Endothelial cell of umbilical vein (primary cell): ENCODE measurements around the gene CENPP. TPM values are rescaled to one million over a fixed set of nuclear protein-coding genes. Genes with fewer than 3 reads are reported as not detected.

Experiments used
- BruUV-seq: library from RNA; stranded (reverse); fragments of 400-500 nt; replicated peaks from 2 replicates; lab custom pipeline; 2021; lab: Mats Ljungman, UMichigan
- CTCF ChIA-PET: fragments of 300-600, 350-600 bp; sonication (Branson Sonifier 250); formaldehyde crosslinking; loops from one replicate; lab custom pipeline; 2021; ENCODE audit warnings: antibody characterized with exemption, inconsistent platforms; lab: Charles Lee
- POLR2A ChIA-PET: fragments of 300-600, 350-600 bp; sonication (Branson Sonifier 250); formaldehyde crosslinking; loops from one replicate; lab custom pipeline; 2021; ENCODE audit warnings: antibody characterized with exemption, inconsistent platforms; lab: Charles Lee
- DNase-seq: peaks from one replicate; pipeline ENCODE4 v3.0.0-alpha.2; 2011; ENCODE audit warnings: low read depth, low spot score
- FAIRE-seq: peaks from 2 replicates; lab custom pipeline; 2011; peaks lifted over from hg19 to GRCh38; lab: Jason Lieb, UNC
- H2AFZ ChIP-seq: 2 replicates; pipeline ENCODE4 v1.6.0; 2012; ENCODE audit warnings: low read depth, low read length, control low read depth, inconsistent platforms
- H3K27ac ChIP-seq: 2 replicates; pipeline ENCODE4 v1.5.1; 2011; ENCODE audit warnings: low read depth, mild to moderate bottlenecking, control low read depth, low read length, moderate library complexity; ENCODE audit not compliant: insufficient read depth
- H3K27me3 ChIP-seq, 2 experiments: 2 replicates each; pipeline versions ENCODE4 v1.6.0 to v1.6.1; 2011; ENCODE audit warnings: low read length in 2 of 2, mixed read lengths in 1 of 2; ENCODE audit not compliant: control insufficient read depth in 2 of 2, insufficient read depth in 2 of 2
- H3K36me3 ChIP-seq, 2 experiments: 2 replicates in 1 of 2; 3 replicates in 1 of 2; pipeline ENCODE4 v1.5.1; 2011; ENCODE audit warnings: low read length in 2 of 2, mild to moderate bottlenecking in 1 of 2, moderate library complexity in 1 of 2; ENCODE audit not compliant: control insufficient read depth in 2 of 2, insufficient read depth in 2 of 2; ENCODE audit errors: extremely low read depth in 1 of 2
- H3K4me1 ChIP-seq: 3 replicates; pipeline ENCODE4 v1.5.1; 2011; ENCODE audit warnings: mild to moderate bottlenecking, low read length; ENCODE audit not compliant: control insufficient read depth, insufficient read depth; ENCODE audit errors: extremely low read depth
- H3K4me2 ChIP-seq: 2 replicates; pipeline ENCODE4 v1.6.1; 2011; ENCODE audit warnings: low read length, control low read depth, mixed read lengths; ENCODE audit not compliant: insufficient read depth
- H3K4me3 ChIP-seq, 3 experiments: fragments of 200-600 bp in 1 of 3; sonication (generic), shearing (Covaris generic) in 1 of 3; replicated peaks in 1 of 3; 2 replicates each; pipeline ENCODE4 v1.5.1; 2011 to 2016; ENCODE audit warnings: control low read depth in 3 of 3, low read length in 3 of 3, mild to moderate bottlenecking in 2 of 3, inconsistent platforms in 1 of 3, low read depth in 1 of 3, moderate library complexity in 1 of 3; ENCODE audit not compliant: insufficient read depth in 1 of 3
- H3K79me2 ChIP-seq: 2 replicates; pipeline ENCODE4 v1.6.0; 2012; ENCODE audit warnings: low read length, inconsistent platforms; ENCODE audit not compliant: control insufficient read depth, insufficient read depth
- H3K9ac ChIP-seq: replicated peaks from 2 replicates; pipeline ENCODE3; 2011; ENCODE audit warnings: low read length, control low read depth; ENCODE audit not compliant: insufficient read depth; ENCODE audit errors: extremely low read depth
- H3K9me1 ChIP-seq: replicated peaks from 3 replicates; pipeline ENCODE4 v1.6.0; 2011; ENCODE audit warnings: mild to moderate bottlenecking, low read length; ENCODE audit not compliant: control insufficient read depth, insufficient read depth; ENCODE audit errors: extremely low read depth
- H3K9me3 ChIP-seq: replicated peaks from 2 replicates; pipeline ENCODE4 v1.5.1; 2012; ENCODE audit warnings: low read length, inconsistent platforms; ENCODE audit not compliant: control insufficient read depth, insufficient read depth
- H4K20me1 ChIP-seq: replicated peaks from 2 replicates; pipeline ENCODE3; 2011; ENCODE audit warnings: mild to moderate bottlenecking, low read length; ENCODE audit not compliant: control insufficient read depth, insufficient read depth; ENCODE audit errors: extremely low read depth
- CTCF ChIP-seq, 2 donors: IDR thresholded peaks; 1 replicate in 1 of 2; 2 replicates in 1 of 2; pipeline ENCODE4 v1.5.1; 2011; ENCODE audit warnings: low read length in 2 of 2, mild to moderate bottlenecking in 2 of 2, moderate library complexity in 2 of 2, control low read depth in 1 of 2, inconsistent platforms in 1 of 2, low read depth in 1 of 2; ENCODE audit not compliant: insufficient read depth in 1 of 2; ENCODE audit errors: extremely low read depth in 1 of 2
- EZH2 ChIP-seq: IDR thresholded peaks from 2 replicates; pipeline ENCODE4 v1.6.1; 2012; ENCODE audit warnings: borderline replicate concordance, low read depth, mild to moderate bottlenecking, moderate library complexity, low read length, inconsistent platforms; ENCODE audit not compliant: severe bottlenecking
- FOS ChIP-seq: IDR thresholded peaks from 2 replicates; pipeline ENCODE4 v1.6.1; 2011; ENCODE audit warnings: mild to moderate bottlenecking, low read length, moderate library complexity, borderline replicate concordance; ENCODE audit not compliant: insufficient read depth
- GATA2 ChIP-seq: IDR thresholded peaks from 2 replicates; pipeline ENCODE4 v1.7.0; 2011; ENCODE audit warnings: low read depth, mild to moderate bottlenecking, moderate library complexity, mixed read lengths, low read length; ENCODE audit not compliant: insufficient read length, insufficient read depth
- JUN ChIP-seq: IDR thresholded peaks from 2 replicates; pipeline ENCODE4 v1.6.1; 2011; ENCODE audit warnings: borderline replicate concordance, low read depth; ENCODE audit not compliant: insufficient read length, insufficient read depth
- MYC ChIP-seq: IDR thresholded peaks from one replicate; pipeline ENCODE4 v1.6.1; 2011; ENCODE audit warnings: mild to moderate bottlenecking, low read depth, low read length
- POLR2A ChIP-seq: IDR thresholded peaks from 2 replicates; pipeline ENCODE4 v1.6.1; 2012; ENCODE audit warnings: low read depth, mild to moderate bottlenecking, control low read depth, low read length
- POLR2AphosphoS5 ChIP-seq: IDR thresholded peaks from 2 replicates; pipeline ENCODE4 v1.6.1; 2012; ENCODE audit warnings: low read depth, mild to moderate bottlenecking, control low read depth, low read length, moderate library complexity; ENCODE audit not compliant: insufficient read depth
- dilution Hi-C: fragments of 300-500 bp; cut with MboI; formaldehyde crosslinking; loops from one replicate; pipeline ENCODE4 v1.15.0; 2019; ENCODE audit warnings: low sequenced_read_pairs; ENCODE audit not compliant: extremely low pct_ligation_motif_present
- intact Hi-C: fragments of 100-400 bp; cut with micrococcal nuclease; formaldehyde crosslinking; loops from one replicate; pipeline ENCODE4 v1.10.0; 2022
- polyA plus RNA-seq, 4 experiments: library from polyadenylated mRNA; depleted of rRNA in 3 of 4; stranded (reverse) in 3 of 4; unstranded in 1 of 4; fragments of >200 nt; gene quantifications; 2 replicates each; pipeline versions ENCODE4 v1.2.1 to v1.2.3, GENCODE V29; 2011 to 2012; ENCODE audit warnings: missing spikeins in 1 of 4
- total RNA-seq: library from RNA; stranded (reverse); gene quantifications from 2 replicates; pipeline ENCODE4 v1.2.3, GENCODE V29; 2021
- TF ChIP-seq, protein P1 (sequence below): IDR thresholded peaks from 2 replicates; pipeline ENCODE4 v1.6.1; 2011; ENCODE audit not compliant: insufficient read depth, insufficient read length

The CENPP gene
- total and polyA plus RNA-seq, 2 donors (not counting 3 experiments of a cell fraction or from before 2014, with no cell fraction given) = 1.2 to 12.0 TPM

GRCh38 chr9:92295827-92296258 lies 29.9 kb upstream of the CENPP start:
- Histone ChIP-seq H3K9me1 (no peaks in the 10 kb centered on the region), H3K79me2 (peaks cover 26% of the 10 kb centered on the region), H3K4me2 (no peak overlapping the region), H3K9me3 (no peaks in the 10 kb centered on the region), H3K36me3 (peaks cover 6 to 13% of the 10 kb centered on the region in 2 experiments), H3K9ac (no peak overlapping the region), H4K20me1 (no peaks in the 10 kb centered on the region), H3K27ac (no peak overlapping the region), H3K27me3 (no peaks in the 10 kb centered on the region), H2AFZ (no peak overlapping the region), H3K4me1 (peaks cover 23% of the 10 kb centered on the region), H3K4me3 (no peak overlapping the region)
- FAIRE-seq (no peak), DNase-seq (no peak)
- no TSS peak for BruUV-seq
- dilution Hi-C loops = no loop called here
- no peak for TF ChIP-seq CTCF (IDR thresholded peaks at IDR 0.05; ENCODE audit: extremely low read depth in 1 of 2, insufficient read depth in 1 of 2, low read depth in 1 of 2, low read length in 2 of 2)
- no peak for TF ChIP-seq EZH2
- no peak for TF ChIP-seq GATA2
- no peak for TF ChIP-seq JUN
- no peak for TF ChIP-seq POLR2A
- TF ChIP-seq POLR2AphosphoS5 = no peak
- TF ChIP-seq, protein P1, sequence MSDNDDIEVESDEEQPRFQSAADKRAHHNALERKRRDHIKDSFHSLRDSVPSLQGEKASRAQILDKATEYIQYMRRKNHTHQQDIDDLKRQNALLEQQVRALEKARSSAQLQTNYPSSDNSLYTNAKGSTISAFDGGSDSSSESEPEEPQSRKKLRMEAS = no peak
- TF ChIP-seq MYC = no peak
- TF ChIP-seq FOS = no peak
- ChIA-PET CTCF (no interaction called here), POLR2A (no interaction called here)
- intact Hi-C loops = loop anchor here (10.0 kb wide), 1 partner anchor 409 kb away; no protein-coding TSS in a partner anchor
